H1 (cell line): ENCODE results near the gene FAAH2. TPM values are rescaled to one million over a fixed set of nuclear protein-coding genes. Genes with fewer than 3 reads are reported as not detected.

ENCODE experiments used
- EGR1 ChIP-seq: IDR thresholded peaks from 2 replicates; pipeline ENCODE4 v1.6.1; 2011; ENCODE audit warnings: low read depth, low read length, borderline replicate concordance
- JUND ChIP-seq: IDR thresholded peaks from 2 replicates; pipeline ENCODE4 v1.6.1; 2011; ENCODE audit warnings: mild to moderate bottlenecking, improper control_type of control experiment, low read length
- RXRA ChIP-seq: IDR thresholded peaks from 2 replicates; pipeline ENCODE4 v1.6.1; 2011; ENCODE audit warnings: low read depth, mild to moderate bottlenecking, low read length, moderate library complexity; ENCODE audit not compliant: insufficient read depth
- SIRT6 ChIP-seq: IDR thresholded peaks from one replicate; pipeline ENCODE4 v1.7.1; 2012; ENCODE audit warnings: low read length, inconsistent platforms
- TBP ChIP-seq: IDR thresholded peaks from 2 replicates; pipeline ENCODE4 v1.6.1; 2011; ENCODE audit warnings: low read depth, low read length, improper control_type of control experiment
- polyA plus RNA-seq, 7 experiments: library from polyadenylated mRNA; depleted of rRNA in 3 of 7; stranded (reverse) in 5 of 7; unstranded in 2 of 7; fragments of >200 nt in 5 of 7; fragments of 200-250 nt in 2 of 7; gene quantifications; 1 replicate in 5 of 7; 2 replicates in 1 of 7; 4 replicates in 1 of 7; pipeline versions ENCODE4 v1.2.1 to v1.2.3, GENCODE V29; 2011 to 2013; ENCODE audit warnings: missing spikeins in 2 of 7, mixed read lengths in 2 of 7
- total RNA-seq: library from RNA; stranded (reverse); fragmentation: NEBNext Ultra II Directional; extraction: Animal tissue kit (Norgen Biotek cat#: 25700); gene quantifications from 2 replicates; pipeline ENCODE4 v1.2.1, GENCODE V29; 2021
- TF ChIP-seq, protein P1 (sequence below): IDR thresholded peaks from 2 replicates; pipeline ENCODE4 v1.6.1; 2012; ENCODE audit warnings: inconsistent platforms

The FAAH2 gene
- total and polyA plus RNA-seq, 2 of the 8 experiments (the other 6 are each of a cell fraction or from before 2014, with no cell fraction given): 3.6 to 4.4 TPM

DNA sequence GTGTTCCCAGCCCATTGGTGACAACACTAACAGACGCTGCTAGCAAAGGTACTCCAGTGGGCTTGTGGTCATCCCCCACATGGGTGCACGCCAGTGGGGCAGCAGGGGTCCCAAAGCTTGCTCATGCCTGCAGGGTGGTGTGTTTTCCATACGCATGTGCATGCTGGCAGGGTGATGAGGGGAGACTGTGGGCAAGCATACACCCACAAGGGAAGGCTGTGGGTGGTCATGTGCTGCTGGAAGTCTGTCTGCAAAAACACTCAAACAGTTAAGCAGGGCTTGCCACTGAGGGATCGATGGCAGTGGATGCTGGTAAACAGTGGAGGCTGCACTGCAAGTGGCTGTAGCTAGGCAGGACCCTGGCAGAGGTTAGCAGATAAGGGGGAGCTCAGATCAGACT, 79.9 kb downstream of the FAAH2 start (continued):
- no peak for TF ChIP-seq SIRT6
- no peak for TF ChIP-seq EGR1
- TF ChIP-seq JUND: no peak
- TF ChIP-seq TBP: no peak
- TF ChIP-seq, protein P1, sequence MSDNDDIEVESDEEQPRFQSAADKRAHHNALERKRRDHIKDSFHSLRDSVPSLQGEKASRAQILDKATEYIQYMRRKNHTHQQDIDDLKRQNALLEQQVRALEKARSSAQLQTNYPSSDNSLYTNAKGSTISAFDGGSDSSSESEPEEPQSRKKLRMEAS: no peak
- no peak for TF ChIP-seq RXRA
